NCI-H82 treated with DMSO at 0.1 percent for 48 hours (cell line): Measurements from ENCODE around the gene RENBP.

ENCODE experiments used
- DNase-seq: peaks from one replicate; lab custom pipeline; 2025; ENCODE audit not compliant: unreplicated experiment; lab: John Stamatoyannopoulos, UW

The RENBP gene

DNA sequence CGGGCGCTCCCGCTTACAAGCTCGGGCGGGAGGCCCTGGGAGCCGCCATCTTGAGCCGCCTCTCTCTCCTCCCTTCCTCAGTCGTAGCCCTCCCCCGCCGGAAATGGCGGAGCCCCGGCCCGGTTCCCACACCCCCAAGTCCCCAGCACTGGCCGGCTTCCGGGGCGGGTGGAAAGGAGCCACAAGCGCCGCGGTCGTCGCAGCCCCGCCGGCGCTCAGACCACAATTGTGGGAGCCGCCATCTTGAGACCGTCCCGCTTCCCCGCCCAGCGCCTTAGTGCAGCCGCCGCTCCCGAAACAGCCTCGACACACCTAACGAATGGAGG lies 26.6 kb upstream of the RENBP start:
- peak; percentile 29 for DNase-seq

DNA sequence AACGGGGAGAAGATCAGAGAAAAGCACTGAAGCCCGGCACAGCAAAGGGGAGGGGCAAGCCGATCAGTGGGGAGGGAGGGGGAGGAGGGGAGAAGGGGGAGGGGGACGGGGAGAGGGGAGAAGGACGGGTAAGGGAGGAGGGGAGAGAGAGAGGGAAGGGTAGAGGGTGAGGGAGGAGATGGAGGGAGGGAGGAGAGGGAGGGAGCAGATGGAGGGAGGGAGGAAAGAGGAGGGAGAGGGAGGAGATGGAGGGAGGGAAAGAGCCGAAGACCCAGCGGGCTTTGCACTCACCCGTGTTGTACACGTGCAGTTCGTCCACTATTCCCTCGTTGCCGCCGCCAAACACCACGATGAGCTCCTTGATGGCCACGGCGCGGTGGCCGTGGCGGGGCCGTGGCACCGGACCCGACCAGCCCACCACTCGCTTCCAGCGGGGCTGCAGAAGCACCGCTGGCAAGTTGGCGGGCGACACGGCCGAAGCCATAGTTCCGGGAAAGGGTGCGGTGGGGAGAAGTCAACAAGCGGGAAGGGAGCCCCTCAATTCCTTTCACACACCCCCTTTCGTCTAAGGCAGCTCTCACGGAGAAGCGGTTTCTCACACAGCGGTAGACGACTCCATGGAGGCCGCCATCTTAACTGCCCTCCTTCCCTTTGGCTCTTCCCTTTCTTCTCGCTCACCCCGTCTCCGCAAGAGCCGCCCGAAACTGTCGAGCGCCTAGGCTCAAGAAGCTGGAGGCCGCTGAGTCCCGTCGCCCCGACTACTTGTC lies 26.1 kb upstream of the RENBP start:
- DNase-seq: peak; percentile 60

DNA sequence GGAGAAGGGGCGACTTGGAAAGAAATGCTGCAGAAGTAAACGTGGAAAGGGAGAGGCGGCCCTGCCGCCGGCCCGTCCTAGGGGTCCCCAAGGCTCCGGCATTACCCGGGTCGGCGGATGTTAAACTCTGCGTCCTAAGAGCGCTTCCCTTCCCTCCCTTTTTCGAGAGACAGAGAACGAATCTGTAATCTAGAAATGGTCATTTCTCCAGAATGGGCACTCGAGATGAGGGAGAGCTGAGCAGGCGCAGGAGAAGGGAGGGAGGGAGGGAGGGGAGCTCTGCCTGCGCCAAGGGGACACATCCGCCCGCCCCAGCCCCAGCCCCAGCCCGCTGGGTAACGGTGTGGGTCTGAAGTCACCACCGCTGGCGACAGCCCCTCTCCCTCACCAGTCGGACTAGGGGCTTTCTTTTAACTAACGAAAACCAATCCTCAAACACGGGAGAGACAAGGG lies 25.5 kb upstream of the RENBP start:
- no peak for DNase-seq

GRCh38 chrX:153969125-153969903 lies 24.9 kb upstream of the RENBP start:
- DNase-seq: no peak

DNA sequence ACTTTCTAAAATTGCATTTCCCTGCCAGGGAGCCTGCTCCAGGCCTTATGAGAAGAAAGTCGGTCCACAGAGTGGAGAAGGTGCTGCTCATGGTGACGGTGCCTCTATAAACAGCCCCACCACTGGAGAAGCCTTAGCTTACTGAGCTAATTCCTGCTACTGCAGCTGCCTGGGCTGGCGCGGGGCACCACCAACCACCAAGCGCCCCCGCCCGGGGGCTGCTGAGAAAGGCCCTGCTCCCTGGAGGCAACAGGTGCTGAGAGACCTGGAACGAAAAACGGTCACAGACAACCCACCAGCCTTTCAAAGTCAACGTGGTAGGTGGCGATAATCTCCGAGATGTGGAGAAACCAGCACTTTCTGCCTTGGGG lies 24.3 kb upstream of the RENBP start:
- DNase-seq: no peak

GRCh38 chrX:153968255-153968654 lies 23.8 kb upstream of the RENBP start:
- DNase-seq: no peak

DNA sequence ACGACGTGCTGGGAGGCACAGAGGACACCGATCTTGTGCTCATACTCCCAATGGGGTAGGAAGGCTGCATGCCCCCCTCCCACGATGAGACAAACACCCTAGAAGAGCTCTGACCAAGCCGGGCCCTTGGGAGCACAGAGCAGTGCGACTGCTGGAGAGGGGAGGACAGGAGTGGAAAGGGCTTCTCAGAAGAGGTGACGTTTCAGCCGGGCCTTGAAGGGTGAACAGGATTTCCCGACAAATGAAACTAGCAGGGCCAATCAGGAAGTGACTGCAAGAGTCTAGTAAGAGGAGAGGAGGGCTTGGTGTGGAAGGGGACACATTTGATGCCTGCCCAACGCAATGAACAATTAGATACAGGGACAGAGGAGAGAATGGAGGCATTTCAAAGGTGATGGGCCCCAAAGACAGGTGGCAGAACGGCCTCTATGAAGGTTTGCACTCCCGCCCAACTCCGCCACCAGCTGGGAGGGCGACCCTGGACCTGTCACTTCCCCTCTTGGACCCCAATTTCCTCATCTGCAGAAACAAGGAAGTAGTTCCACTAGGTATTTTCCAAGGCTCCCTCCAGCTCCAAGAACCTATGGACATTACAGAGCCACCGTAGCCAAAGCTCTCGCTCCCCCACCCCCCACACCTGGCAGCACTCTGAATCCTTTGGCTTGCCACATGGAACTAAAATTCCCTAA lies 23.2 kb upstream of the RENBP start:
- DNase-seq: no peak

- DNase-seq: no peak
Measured at GRCh38 chrX:153966841-153967535, 22.5 kb upstream of the RENBP start.

GRCh38 chrX:153966283-153966688 lies 21.8 kb upstream of the RENBP start:
- no peak for DNase-seq

- DNase-seq: no peak
Measured at GRCh38 chrX:153965406-153965805, 21.0 kb upstream of the RENBP start.

DNA sequence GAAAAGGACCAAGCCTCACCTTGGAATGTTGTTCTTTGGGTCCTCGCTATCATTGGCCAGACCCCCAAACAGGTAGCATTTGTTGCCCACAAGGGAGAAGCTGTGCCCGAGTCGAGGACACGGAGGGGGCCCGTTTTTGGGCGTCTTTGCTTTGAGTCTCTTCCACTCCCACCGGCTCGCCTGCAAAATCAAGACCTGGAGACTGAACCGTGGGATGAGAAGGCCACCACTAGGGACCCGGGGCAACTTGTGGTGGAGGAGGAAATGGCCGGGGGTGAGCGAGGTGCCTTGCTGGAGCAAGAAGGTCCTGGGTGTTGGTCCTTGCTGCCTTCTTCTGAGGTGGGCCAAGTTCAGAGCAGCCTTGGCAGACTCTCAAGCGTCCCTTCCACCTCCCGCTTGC lies 19.7 kb upstream of the RENBP start:
- no peak for DNase-seq

- no peak for DNase-seq
Measured at GRCh38 chrX:153963546-153963945, 19.1 kb upstream of the RENBP start.

DNA sequence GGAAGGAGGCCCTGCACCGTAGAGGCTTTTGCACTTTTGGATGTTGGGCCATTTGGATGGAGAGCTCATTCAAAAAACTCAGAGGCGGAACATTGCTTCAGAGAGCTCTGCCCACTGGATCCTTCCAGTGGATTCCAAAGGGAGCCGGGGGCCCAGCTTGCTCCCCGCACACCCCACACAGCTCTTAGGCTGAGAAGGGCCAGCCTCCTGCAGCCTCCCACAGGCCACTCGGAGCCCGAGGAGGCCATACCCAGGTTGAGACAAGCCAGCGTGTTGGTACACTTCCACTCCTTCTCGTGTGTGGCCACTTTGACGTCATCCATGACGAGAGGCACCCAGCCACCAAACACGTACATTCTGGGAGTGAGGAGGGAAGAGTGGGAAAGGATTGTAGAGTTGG lies 16.8 kb upstream of the RENBP start:
- DNase-seq: no peak

DNA sequence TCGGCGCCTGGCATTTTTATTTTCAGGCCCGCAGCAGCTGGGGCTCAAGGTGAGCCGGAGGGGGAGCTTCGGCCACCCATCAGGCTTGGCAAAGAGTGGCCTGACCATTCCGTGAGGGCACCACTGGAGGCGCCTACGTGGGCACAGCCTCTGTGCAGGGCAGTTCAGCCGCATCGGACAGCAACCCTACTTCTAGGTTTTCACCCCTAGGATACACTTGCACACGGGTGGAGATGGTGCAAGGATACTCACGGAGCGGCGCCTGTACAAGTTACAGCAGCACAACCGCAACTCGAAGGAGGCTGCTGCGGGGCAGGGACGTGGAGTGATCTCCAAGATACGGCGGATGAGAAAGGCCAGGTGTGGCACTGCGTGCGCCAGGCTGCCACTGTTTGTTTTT lies 16.3 kb upstream of the RENBP start:
- no peak for DNase-seq

DNA sequence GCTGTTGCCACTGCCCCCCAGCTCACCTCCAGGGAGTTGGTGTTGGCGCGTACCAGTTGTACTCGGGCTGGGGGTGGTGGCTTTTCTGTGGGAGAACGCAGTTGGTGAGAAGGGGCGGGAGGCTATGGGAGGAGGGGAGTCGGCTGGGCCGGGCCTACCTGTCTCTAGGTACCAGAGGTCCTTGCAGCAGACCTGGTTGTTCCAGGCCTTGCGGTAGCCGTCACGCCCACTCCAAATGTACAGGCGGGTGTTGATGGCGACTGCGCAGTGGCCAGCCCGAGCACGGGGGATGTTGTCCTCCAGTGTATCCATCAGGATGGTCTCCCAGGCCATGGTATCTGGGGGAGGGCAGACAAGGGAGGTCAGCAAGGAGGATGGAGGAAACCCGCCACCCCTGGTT lies 15.6 kb upstream of the RENBP start:
- no peak for DNase-seq

DNA sequence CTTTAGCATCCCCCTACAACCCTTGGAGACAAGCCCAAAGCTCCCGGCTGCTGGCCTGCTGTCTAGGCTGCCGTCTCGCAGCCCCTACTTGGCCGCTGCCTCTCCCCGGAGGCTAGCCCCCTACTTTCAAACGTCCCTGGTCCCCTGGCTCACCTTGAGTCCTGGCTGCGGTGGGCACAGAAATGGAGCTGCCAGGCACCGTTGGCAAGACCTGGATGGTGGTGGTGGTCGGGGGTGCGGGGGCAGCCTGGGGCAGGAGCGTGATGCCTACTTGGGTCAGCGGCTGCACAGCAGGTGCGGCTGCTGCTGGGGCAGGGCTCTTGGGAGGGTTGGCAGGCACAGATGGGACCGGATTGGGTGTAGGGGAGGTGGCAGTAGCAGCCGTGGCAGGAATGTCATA lies 15.2 kb upstream of the RENBP start:
- DNase-seq: no peak

- no peak for DNase-seq
Measured at GRCh38 chrX:153958605-153959004, 14.2 kb upstream of the RENBP start.

DNA sequence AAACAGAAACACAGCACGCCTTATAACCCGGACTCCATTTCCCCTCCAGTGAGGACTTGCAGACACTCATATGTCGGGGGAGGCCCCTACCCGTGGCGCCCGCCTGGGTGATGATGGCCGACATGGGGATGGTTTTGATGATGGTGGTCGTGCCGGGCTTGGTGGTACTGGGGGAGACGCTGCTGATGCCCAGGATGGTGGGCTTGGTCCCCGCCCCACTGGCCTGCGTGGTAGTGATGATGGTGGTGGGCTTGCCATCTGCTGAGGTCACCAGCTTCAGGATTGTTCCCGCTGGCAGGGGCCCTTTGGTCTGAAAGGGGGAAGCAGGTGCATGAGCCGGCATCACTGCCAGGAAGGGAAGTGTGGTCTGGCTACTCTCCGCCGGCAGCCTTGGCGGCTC lies 12.8 kb upstream of the RENBP start:
- DNase-seq: no peak

DNA sequence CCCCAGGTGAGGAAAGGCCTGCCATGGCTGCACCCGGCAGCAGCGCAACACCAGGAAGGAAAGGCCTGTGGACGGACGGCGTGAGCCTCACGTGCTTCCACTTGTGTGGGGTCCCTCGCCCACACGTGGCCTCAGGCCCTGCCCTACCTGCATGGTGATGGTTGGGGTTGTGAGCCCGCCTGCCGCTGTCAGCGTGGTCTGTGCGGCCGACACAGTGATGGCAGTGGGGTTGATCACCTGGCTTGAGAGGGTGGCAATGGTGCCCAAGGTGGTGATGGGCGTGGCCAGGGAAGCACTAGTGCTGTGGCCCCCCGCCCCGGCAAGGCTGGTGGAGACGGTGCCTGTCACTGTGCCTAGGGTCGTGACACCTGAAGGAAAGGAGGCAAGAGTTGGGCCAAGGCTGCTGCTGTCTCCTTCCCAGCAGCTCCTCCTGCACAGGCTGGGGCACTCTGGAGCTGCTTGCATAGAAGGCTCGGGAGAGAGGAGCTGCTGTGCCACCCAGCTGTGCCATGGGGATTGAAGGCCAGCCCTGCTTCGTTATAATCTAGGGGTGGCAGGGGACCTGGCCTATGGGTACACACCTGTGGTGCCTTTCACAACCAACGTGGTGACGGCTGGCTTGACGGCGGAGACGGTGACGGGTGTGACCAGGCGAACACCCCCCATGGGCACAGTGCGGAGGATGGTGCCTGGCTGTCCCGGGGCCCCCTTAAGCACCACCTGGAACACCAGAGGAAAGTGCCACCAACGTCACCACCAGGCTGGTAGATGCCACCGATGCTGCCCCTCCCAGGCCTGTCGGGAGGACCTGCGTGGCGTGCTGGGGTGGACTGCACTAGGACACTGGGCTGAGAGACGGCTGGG lies 11.8 kb upstream of the RENBP start:
- DNase-seq: no peak

- no peak for DNase-seq
Measured at GRCh38 chrX:153955228-153955732, 10.8 kb upstream of the RENBP start.
